HG03103 (cell line): Measurements from ENCODE around the gene SLC19A1.

Experiments used
- ATAC-seq: cut with Tn5 transposase; IDR thresholded peaks from one replicate; pipeline ENCODE4 v1.9.1; 2021; ENCODE audit warnings: low read depth; ENCODE audit not compliant: unreplicated experiment

Gene SLC19A1

GRCh38 chr21:45559216-45560105 is 17.2 kb upstream of the SLC19A1 start:
- no peak for ATAC-seq

GRCh38 chr21:45558044-45558721 is 15.9 kb upstream of the SLC19A1 start:
- no peak for ATAC-seq

GRCh38 chr21:45557616-45558043 is 15.4 kb upstream of the SLC19A1 start:
- ATAC-seq: no peak

- ATAC-seq: no peak
These were observed 14.7 kb upstream of the SLC19A1 start for GRCh38 chr21:45556645-45557615.

- no peak for ATAC-seq
These were observed 14.0 kb upstream of the SLC19A1 start for GRCh38 chr21:45556302-45556644.

GRCh38 chr21:45555557-45556301 is 13.5 kb upstream of the SLC19A1 start:
- ATAC-seq: no peak

GRCh38 chr21:45555251-45555556 is 13.0 kb upstream of the SLC19A1 start:
- ATAC-seq: no peak

- ATAC-seq: no peak
These were observed 12.4 kb upstream of the SLC19A1 start for GRCh38 chr21:45554477-45555175.

- no peak for ATAC-seq
These were observed 10.6 kb upstream of the SLC19A1 start for GRCh38 chr21:45552696-45553391.

GRCh38 chr21:45551783-45552695 is 9.8 kb upstream of the SLC19A1 start:
- no peak for ATAC-seq

- ATAC-seq: no peak
These were observed 9.1 kb upstream of the SLC19A1 start for GRCh38 chr21:45551316-45551715.

GRCh38 chr21:45550522-45551210 is 8.4 kb upstream of the SLC19A1 start:
- ATAC-seq: peak; percentile 38

- peak; percentile 17 for ATAC-seq
These were observed 7.6 kb upstream of the SLC19A1 start for GRCh38 chr21:45549626-45550463.

GRCh38 chr21:45548711-45549491 is 6.7 kb upstream of the SLC19A1 start:
- no peak for ATAC-seq

GRCh38 chr21:45547545-45547900 is 5.3 kb upstream of the SLC19A1 start:
- no peak for ATAC-seq
